ENCODE results near the gene ABLIM2.

DNA sequence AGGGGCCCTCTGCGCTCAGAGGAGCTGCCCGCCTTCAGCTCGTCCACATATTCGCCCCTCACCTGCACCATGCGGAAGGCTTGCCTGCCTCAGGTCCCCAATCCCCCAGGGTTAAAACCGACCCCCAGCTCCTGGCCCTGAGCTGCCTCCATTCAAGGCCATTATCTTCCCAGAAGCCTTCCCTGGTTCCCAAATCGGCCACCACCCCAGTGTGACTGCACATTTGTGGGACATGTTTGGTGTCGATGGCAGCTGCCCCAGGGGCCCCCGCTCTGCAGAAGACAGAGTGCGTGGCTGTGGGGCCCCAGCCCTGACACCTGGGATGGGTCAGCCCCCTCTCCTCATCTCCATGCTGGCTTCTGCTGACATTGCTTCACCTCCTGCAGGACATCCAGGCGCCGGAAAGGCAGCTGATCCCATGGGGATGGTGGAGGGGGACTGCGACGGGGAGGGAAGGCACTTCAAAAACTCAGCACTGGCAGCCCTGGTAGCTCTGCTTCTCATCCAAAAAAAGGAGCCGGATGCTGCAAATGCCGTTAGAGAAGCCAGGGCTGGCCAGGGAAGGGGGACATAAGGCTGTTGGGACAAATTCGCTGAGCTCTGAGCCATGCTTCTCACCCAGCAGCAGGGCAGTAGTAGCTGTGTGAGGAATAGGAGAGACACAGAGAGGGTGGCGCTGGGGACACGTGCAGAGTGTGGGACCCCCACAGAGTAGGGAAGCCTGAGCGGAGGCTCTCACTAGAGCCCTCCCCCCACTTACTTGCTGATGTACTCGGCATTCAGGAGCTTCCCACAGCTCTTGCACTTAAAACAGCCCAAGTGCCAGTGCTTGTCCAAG is 78.5 kb downstream of the ABLIM2 start:
- TF ChIP-seq, protein P1, sequence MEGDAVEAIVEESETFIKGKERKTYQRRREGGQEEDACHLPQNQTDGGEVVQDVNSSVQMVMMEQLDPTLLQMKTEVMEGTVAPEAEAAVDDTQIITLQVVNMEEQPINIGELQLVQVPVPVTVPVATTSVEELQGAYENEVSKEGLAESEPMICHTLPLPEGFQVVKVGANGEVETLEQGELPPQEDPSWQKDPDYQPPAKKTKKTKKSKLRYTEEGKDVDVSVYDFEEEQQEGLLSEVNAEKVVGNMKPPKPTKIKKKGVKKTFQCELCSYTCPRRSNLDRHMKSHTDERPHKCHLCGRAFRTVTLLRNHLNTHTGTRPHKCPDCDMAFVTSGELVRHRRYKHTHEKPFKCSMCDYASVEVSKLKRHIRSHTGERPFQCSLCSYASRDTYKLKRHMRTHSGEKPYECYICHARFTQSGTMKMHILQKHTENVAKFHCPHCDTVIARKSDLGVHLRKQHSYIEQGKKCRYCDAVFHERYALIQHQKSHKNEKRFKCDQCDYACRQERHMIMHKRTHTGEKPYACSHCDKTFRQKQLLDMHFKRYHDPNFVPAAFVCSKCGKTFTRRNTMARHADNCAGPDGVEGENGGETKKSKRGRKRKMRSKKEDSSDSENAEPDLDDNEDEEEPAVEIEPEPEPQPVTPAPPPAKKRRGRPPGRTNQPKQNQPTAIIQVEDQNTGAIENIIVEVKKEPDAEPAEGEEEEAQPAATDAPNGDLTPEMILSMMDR (IDR thresholded peaks at IDR 0.05), result no peak
- TF ChIP-seq SREBF2 (IDR thresholded peaks at IDR 0.05) (no peak), POLR2A (IDR thresholded peaks at IDR 0.05; ENCODE audit: low read length) (no peak), JUN (IDR thresholded peaks at IDR 0.05) (no peak), ESRRA (IDR thresholded peaks at IDR 0.05; ENCODE audit: borderline replicate concordance, low read length) (no peak), KDM1A (IDR thresholded peaks at IDR 0.05; ENCODE audit: low read depth) (no peak)
- TF ChIP-seq, protein P2, sequence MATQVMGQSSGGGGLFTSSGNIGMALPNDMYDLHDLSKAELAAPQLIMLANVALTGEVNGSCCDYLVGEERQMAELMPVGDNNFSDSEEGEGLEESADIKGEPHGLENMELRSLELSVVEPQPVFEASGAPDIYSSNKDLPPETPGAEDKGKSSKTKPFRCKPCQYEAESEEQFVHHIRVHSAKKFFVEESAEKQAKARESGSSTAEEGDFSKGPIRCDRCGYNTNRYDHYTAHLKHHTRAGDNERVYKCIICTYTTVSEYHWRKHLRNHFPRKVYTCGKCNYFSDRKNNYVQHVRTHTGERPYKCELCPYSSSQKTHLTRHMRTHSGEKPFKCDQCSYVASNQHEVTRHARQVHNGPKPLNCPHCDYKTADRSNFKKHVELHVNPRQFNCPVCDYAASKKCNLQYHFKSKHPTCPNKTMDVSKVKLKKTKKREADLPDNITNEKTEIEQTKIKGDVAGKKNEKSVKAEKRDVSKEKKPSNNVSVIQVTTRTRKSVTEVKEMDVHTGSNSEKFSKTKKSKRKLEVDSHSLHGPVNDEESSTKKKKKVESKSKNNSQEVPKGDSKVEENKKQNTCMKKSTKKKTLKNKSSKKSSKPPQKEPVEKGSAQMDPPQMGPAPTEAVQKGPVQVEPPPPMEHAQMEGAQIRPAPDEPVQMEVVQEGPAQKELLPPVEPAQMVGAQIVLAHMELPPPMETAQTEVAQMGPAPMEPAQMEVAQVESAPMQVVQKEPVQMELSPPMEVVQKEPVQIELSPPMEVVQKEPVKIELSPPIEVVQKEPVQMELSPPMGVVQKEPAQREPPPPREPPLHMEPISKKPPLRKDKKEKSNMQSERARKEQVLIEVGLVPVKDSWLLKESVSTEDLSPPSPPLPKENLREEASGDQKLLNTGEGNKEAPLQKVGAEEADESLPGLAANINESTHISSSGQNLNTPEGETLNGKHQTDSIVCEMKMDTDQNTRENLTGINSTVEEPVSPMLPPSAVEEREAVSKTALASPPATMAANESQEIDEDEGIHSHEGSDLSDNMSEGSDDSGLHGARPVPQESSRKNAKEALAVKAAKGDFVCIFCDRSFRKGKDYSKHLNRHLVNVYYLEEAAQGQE (IDR thresholded peaks at IDR 0.05), result no peak
- TF ChIP-seq, protein P3, sequence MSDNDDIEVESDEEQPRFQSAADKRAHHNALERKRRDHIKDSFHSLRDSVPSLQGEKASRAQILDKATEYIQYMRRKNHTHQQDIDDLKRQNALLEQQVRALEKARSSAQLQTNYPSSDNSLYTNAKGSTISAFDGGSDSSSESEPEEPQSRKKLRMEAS (IDR thresholded peaks at IDR 0.05), result no peak
